Tibial artery (tissue), 4 donors: ENCODE data around the gene MAP2K5.

Experiments used
- DNase-seq, 2 donors: peaks; one replicate each; pipeline ENCODE4 v3.0.0-alpha.2; 2019
- H3K27ac ChIP-seq, 2 donors: fragments of 200-600 bp; sonication (generic) in 1 of 2; 1 replicate in 1 of 2; 2 replicates in 1 of 2; pipeline ENCODE4 v1.5.1; 2018 to 2019; ENCODE audit warnings: mild to moderate bottlenecking in 1 of 2
- H3K27me3 ChIP-seq, 2 donors: fragments of 200-600 bp; sonication (generic) in 1 of 2; one replicate each; pipeline versions ENCODE4 v1.5.1 to v1.6.0; 2016 to 2019
- H3K36me3 ChIP-seq, 3 donors: fragments of 200-600 bp; sonication (generic) in 2 of 3; one replicate each; pipeline ENCODE4 v1.5.1; 2016 to 2019; ENCODE audit warnings: mild to moderate bottlenecking in 2 of 3
- H3K4me1 ChIP-seq, 4 donors: fragments of 200-600 bp; sonication (generic) in 2 of 4; 1 replicate in 3 of 4; 2 replicates in 1 of 4; pipeline ENCODE4 v1.5.1; 2016 to 2019
- H3K4me3 ChIP-seq, 2 donors: fragments of 200-600 bp; sonication (generic) in 1 of 2; 1 replicate in 1 of 2; 2 replicates in 1 of 2; pipeline ENCODE4 v1.5.1; 2018 to 2019; ENCODE audit warnings: mild to moderate bottlenecking in 2 of 2
- H3K9me3 ChIP-seq, 3 donors: fragments of 200-600 bp; sonication (generic) in 1 of 3; one replicate each; pipeline ENCODE4 v1.5.1; 2016 to 2019
- CTCF ChIP-seq, 2 experiments: fragments of 200-600 bp in 1 of 2; fragments of 450-650 bp in 1 of 2; IDR thresholded peaks; one replicate each; pipeline ENCODE4 v1.5.1; 2017 to 2019; ENCODE audit warnings: antibody characterized with exemption in 2 of 2, mild to moderate bottlenecking in 1 of 2, moderate library complexity in 1 of 2
- intact Hi-C: fragments of 100-400 bp; cut with DNase I; formaldehyde crosslinking; loops from one replicate; pipeline ENCODE4 v1.15.0; 2023; ENCODE audit warnings: low total_unique reads

MAP2K5 gene

DNA sequence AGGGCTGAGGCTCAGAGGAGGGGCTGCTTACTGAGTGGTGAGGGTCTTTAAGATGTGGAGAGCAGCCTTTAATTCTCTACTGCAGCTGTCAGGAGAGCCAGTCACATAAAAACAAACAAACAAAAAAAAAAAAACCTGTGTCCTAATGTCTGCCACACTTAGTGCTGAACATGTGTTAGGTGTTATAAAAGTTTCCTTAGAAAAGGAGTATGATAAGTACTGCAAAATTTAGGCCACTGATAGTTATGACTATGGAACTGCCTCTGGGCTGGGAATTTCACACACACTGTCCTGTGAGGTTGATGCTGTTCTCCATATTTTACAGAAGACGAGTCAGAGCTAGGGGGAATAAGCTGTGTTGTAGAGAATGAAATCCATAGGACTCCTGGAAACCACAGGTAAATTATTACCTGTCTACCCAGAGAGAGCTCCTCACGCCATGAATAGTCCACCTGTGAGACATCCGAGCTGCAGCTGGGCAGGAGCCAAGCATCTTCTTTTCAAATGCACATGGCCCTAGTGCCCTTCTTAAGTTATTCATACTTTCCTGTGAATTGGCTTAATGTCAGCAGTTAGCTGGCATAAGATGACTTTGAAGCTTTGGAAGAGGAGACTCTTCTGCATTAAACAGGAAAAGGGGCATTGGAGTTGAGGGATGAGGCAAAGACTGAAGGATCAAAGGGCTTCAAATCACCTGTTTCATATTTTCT is 248.3 kb downstream of the MAP2K5 start:
- H3K27ac ChIP-seq, result no peak overlapping the region
- TF ChIP-seq CTCF (IDR thresholded peaks at IDR 0.05), result no peak
- no peaks in the 10 kb centered on the region for H3K4me1 ChIP-seq
- peaks cover 0 to 6% (median 5%) of the 10 kb centered on the region in 3 donors for H3K36me3 ChIP-seq
- DNase-seq, result no peak
- no peak overlapping the region for H3K4me3 ChIP-seq
- intact Hi-C loops, result no loop called here
- H3K9me3 ChIP-seq, result peaks cover 3 to 12% (median 10%) of the 10 kb centered on the region in 3 donors
- H3K27me3 ChIP-seq, result no peaks in the 10 kb centered on the region

DNA sequence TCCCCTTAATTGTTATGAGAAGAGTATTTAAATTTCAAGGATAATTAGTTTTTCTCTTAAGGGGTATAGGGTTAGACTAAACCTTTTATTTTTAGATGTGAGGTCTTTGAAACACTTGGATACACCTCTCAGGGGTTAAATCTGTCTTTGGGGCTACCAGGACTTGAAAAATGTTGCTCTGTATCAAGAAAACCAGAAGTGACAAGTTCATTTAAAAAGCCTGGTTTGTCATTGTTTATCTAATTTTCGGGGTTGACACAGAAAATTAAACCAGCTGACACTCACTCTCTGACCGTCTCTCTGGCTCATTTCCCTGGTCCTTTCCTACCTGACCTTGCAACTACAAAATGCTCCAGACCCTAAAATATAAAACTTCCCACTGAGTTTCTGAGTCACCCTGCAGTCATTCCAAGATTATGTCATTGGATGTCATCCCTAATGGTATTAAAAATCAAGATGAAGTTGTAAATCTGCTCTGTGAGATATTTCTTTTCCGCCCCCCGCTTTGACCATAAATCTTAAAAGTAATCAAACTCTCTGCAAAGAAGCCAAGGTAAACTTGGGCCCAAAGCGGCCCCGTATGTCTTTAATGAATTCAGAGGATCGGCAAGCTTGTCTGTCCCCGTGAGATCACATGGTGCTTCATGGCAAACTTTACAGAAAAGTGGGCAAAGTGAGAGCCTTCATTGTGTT is 249.9 kb downstream of the MAP2K5 start:
- Histone ChIP-seq H3K9me3 (peaks cover 3 to 12% (median 10%) of the 10 kb centered on the region in 3 donors), H3K36me3 (peaks cover 0 to 11% (median 5%) of the 10 kb centered on the region in 3 donors), H3K4me3 (no peak overlapping the region), H3K4me1 (no peaks in the 10 kb centered on the region), H3K27me3 (no peaks in the 10 kb centered on the region), H3K27ac (no peak overlapping the region)
- intact Hi-C loops, result no loop called here
- no peak for TF ChIP-seq CTCF (IDR thresholded peaks at IDR 0.05)
- DNase-seq, result no peak

GRCh38 chr15:67794832-67795574 is 252.5 kb downstream of the MAP2K5 start:
- DNase-seq, result no peak
- no peak for TF ChIP-seq CTCF (IDR thresholded peaks at IDR 0.05)
- no peak overlapping the region for H3K27ac ChIP-seq
- intact Hi-C loops, result no loop called here
- H3K36me3 ChIP-seq, result peaks cover 0 to 11% (median 5%) of the 10 kb centered on the region in 3 donors
- H3K27me3 ChIP-seq, result no peaks in the 10 kb centered on the region
- peaks cover 3 to 12% (median 10%) of the 10 kb centered on the region in 3 donors for H3K9me3 ChIP-seq
- no peak overlapping the region for H3K4me3 ChIP-seq
- H3K4me1 ChIP-seq, result no peaks in the 10 kb centered on the region

GRCh38 chr15:67796196-67797127 is 254.0 kb downstream of the MAP2K5 start:
- no peak overlapping the region for H3K27ac ChIP-seq
- no peak for DNase-seq

More at GRCh38 chr15:67796196-67797127, 254.0 kb downstream of the MAP2K5 start:
- H3K27me3 ChIP-seq, result no peaks in the 10 kb centered on the region
- no peak overlapping the region for H3K4me3 ChIP-seq
- peaks cover 0 to 11% (median 0%) of the 10 kb centered on the region in 3 donors for H3K36me3 ChIP-seq
- no peaks in the 10 kb centered on the region for H3K4me1 ChIP-seq
- intact Hi-C loops, result no loop called here
- peaks cover 3 to 12% (median 10%) of the 10 kb centered on the region in 3 donors for H3K9me3 ChIP-seq
- TF ChIP-seq CTCF (IDR thresholded peaks at IDR 0.05), result no peak
